Mucosa of rectum (tissue), 2 donors: ENCODE data around the gene TMEM204.

Experiments
- H3K27ac ChIP-seq, 2 donors: one replicate each; pipeline ENCODE4 v1.7.0; 2013; ENCODE audit warnings: inconsistent platforms in 2 of 2, low read depth in 2 of 2, low read length in 2 of 2
- H3K27me3 ChIP-seq, 2 donors: one replicate each; pipeline ENCODE4 v1.7.0; 2013; ENCODE audit warnings: low read length in 2 of 2; ENCODE audit not compliant: control insufficient read depth in 2 of 2, insufficient read depth in 2 of 2
- H3K36me3 ChIP-seq, 2 donors: one replicate each; pipeline ENCODE4 v1.7.0; 2013; ENCODE audit warnings: low read length in 2 of 2; ENCODE audit not compliant: control insufficient read depth in 2 of 2, insufficient read depth in 2 of 2
- H3K4me1 ChIP-seq, 2 donors: one replicate each; pipeline ENCODE4 v1.7.0; 2013; ENCODE audit warnings: low read length in 2 of 2, mild to moderate bottlenecking in 1 of 2; ENCODE audit not compliant: control insufficient read depth in 2 of 2, insufficient read depth in 2 of 2
- H3K4me3 ChIP-seq, 2 donors: one replicate each; pipeline ENCODE4 v1.7.0; 2013; ENCODE audit warnings: low read length in 2 of 2
- H3K9ac ChIP-seq, 2 donors: one replicate each; pipeline ENCODE4 v1.7.0; 2013; ENCODE audit warnings: low read length in 2 of 2, low read depth in 1 of 2, mild to moderate bottlenecking in 1 of 2
- H3K9me3 ChIP-seq, 2 donors: one replicate each; pipeline ENCODE4 v1.7.0; 2013; ENCODE audit warnings: low read length in 2 of 2; ENCODE audit not compliant: control insufficient read depth in 2 of 2
- donor health status: healthy.
- donor health status: Normal muscosa, but diverticular disease.

The TMEM204 gene

GRCh38 chr16:1508494-1509187 lies 24.8 kb upstream of the TMEM204 start:
- no peak overlapping the region for H3K27ac ChIP-seq
- H3K36me3 ChIP-seq = peaks cover 2 to 3% of the 10 kb centered on the region in 2 donors
- no peaks in the 10 kb centered on the region for H3K4me1 ChIP-seq

GRCh38 chr16:1509307-1510221 lies 23.9 kb upstream of the TMEM204 start:
- H3K4me1 ChIP-seq = no peaks in the 10 kb centered on the region
- H3K9me3 ChIP-seq = no peaks in the 10 kb centered on the region
- no peak overlapping the region for H3K9ac ChIP-seq
- no peak overlapping the region for H3K4me3 ChIP-seq
- H3K36me3 ChIP-seq = peaks cover 2 to 3% of the 10 kb centered on the region in 2 donors
- no peak overlapping the region for H3K27ac ChIP-seq
- H3K27me3 ChIP-seq = no peaks in the 10 kb centered on the region

More at GRCh38 chr16:1508494-1509187, 24.8 kb upstream of the TMEM204 start:
- Histone ChIP-seq H3K9ac (no peak overlapping the region), H3K27me3 (no peaks in the 10 kb centered on the region), H3K9me3 (no peaks in the 10 kb centered on the region), H3K4me3 (no peak overlapping the region)

- H3K36me3 ChIP-seq = peaks cover 0 to 2% of the 10 kb centered on the region in 2 donors
- no peak overlapping the region for H3K4me3 ChIP-seq
- H3K27ac ChIP-seq = no peak overlapping the region
- H3K27me3 ChIP-seq = no peaks in the 10 kb centered on the region
- no peaks in the 10 kb centered on the region for H3K9me3 ChIP-seq
- H3K9ac ChIP-seq = no peak overlapping the region
- no peaks in the 10 kb centered on the region for H3K4me1 ChIP-seq
Observed at GRCh38 chr16:1510272-1510671, 23.2 kb upstream of the TMEM204 start.

- no peaks in the 10 kb centered on the region for H3K27me3 ChIP-seq
- H3K27ac ChIP-seq = no peak overlapping the region
- peaks cover 0 to 2% of the 10 kb centered on the region in 2 donors for H3K36me3 ChIP-seq
- no peaks in the 10 kb centered on the region for H3K9me3 ChIP-seq
- no peaks in the 10 kb centered on the region for H3K4me1 ChIP-seq
- H3K4me3 ChIP-seq = no peak overlapping the region
- no peak overlapping the region for H3K9ac ChIP-seq
Observed at GRCh38 chr16:1510941-1511351, 22.5 kb upstream of the TMEM204 start.

- Histone ChIP-seq H3K27ac (no peak overlapping the region), H3K4me3 (no peak overlapping the region), H3K9ac (no peak overlapping the region), H3K4me1 (no peaks in the 10 kb centered on the region), H3K27me3 (no peaks in the 10 kb centered on the region), H3K36me3 (peaks cover 0 to 2% of the 10 kb centered on the region in 2 donors), H3K9me3 (no peaks in the 10 kb centered on the region)
Observed at GRCh38 chr16:1511662-1512569, 21.6 kb upstream of the TMEM204 start.

- no peaks in the 10 kb centered on the region for H3K9me3 ChIP-seq
- H3K27me3 ChIP-seq = no peaks in the 10 kb centered on the region
- no peaks in the 10 kb centered on the region for H3K4me1 ChIP-seq
- H3K9ac ChIP-seq = no peak overlapping the region
- H3K27ac ChIP-seq = no peak overlapping the region
- H3K36me3 ChIP-seq = peaks cover under 1 to 2% of the 10 kb centered on the region in 2 donors
- no peak overlapping the region for H3K4me3 ChIP-seq
Observed at GRCh38 chr16:1512774-1513173, 20.7 kb upstream of the TMEM204 start.

- Histone ChIP-seq H3K9me3 (no peaks in the 10 kb centered on the region), H3K4me1 (no peaks in the 10 kb centered on the region), H3K4me3 (no peak overlapping the region), H3K36me3 (peaks cover 2 to 6% of the 10 kb centered on the region in 2 donors), H3K27me3 (no peaks in the 10 kb centered on the region), H3K9ac (no peak overlapping the region), H3K27ac (no peak overlapping the region)
Observed at GRCh38 chr16:1514507-1514906, 19.0 kb upstream of the TMEM204 start.

- Histone ChIP-seq H3K36me3 (peaks cover 2 to 11% of the 10 kb centered on the region in 2 donors), H3K9ac (no peak overlapping the region), H3K4me3 (no peak overlapping the region), H3K27me3 (no peaks in the 10 kb centered on the region), H3K9me3 (no peaks in the 10 kb centered on the region), H3K27ac (no peak overlapping the region), H3K4me1 (no peaks in the 10 kb centered on the region)
Observed at GRCh38 chr16:1518626-1519135, 14.8 kb upstream of the TMEM204 start.

GRCh38 chr16:1519831-1520230 lies 13.6 kb upstream of the TMEM204 start:
- no peak overlapping the region for H3K4me3 ChIP-seq
- no peaks in the 10 kb centered on the region for H3K9me3 ChIP-seq
- no peak overlapping the region for H3K9ac ChIP-seq
- no peaks in the 10 kb centered on the region for H3K27me3 ChIP-seq
- peaks cover 2 to 11% of the 10 kb centered on the region in 2 donors for H3K36me3 ChIP-seq
- no peaks in the 10 kb centered on the region for H3K4me1 ChIP-seq
- no peak overlapping the region for H3K27ac ChIP-seq
